ENCODE measurements around the gene ANKUB1. TPM values are rescaled to one million over a fixed set of nuclear protein-coding genes. Genes with fewer than 3 reads are reported as not detected.

ANKUB1 gene
- total RNA-seq, 1 experiment from 2014 or later = not detected

GRCh38 chr3:149812606-149813366 is 20.4 kb upstream of the ANKUB1 start, which contains the start of gene RNF13:
RNF13 (plus strand) TSS chr3:149813215; CDS start chr3:149846027, 32,812 bp downstream.
- Histone ChIP-seq H3K36me3 (ENCODE audit: control insufficient read depth, insufficient read depth, low read length) (no peaks in the 10 kb centered on the region; the same call in 1 of the 2 replicates), H3K27ac (ENCODE audit: low read length) (peak within 1 kb of the TSS; percentile 95), H3K9me3 (ENCODE audit: control insufficient read depth, insufficient read depth, low read depth, low read length) (no peaks in the 10 kb centered on the region), H3K27me3 (ENCODE audit: control insufficient read depth, insufficient read depth, low read length) (no peaks in the 10 kb centered on the region), H3K4me1 (ENCODE audit: control insufficient read depth, insufficient read depth, low read length) (peaks cover 37% of the 10 kb centered on the region), H3K4me3 (ENCODE audit: low read depth in 2 of 2, low read length in 2 of 2) (peak within 1 kb of the TSS; percentile 85 to 95)
- ATAC-seq (peak; percentile 97), DNase-seq (ENCODE audit: low read depth, low spot score) (peak; percentile 82)
- ChIA-PET POLR2A (interaction anchor here (0.5 to 1.2 kb wide), 2 partner anchors 192 to 273 kb away, joined by 3 read pairs; no protein-coding TSS in a partner anchor), CTCF (no interaction called here)
- in situ Hi-C loops (cut with HindIII; ENCODE audit: low pct_unique_long_range_greater_than_20kb, low sequenced_read_pairs) (no loop called here), intact Hi-C loops (cut with micrococcal nuclease; ENCODE audit: unreplicated experiment) (no loop called here)
- TF ChIP-seq POLR2AphosphoS5 (IDR thresholded peaks at IDR 0.05; ENCODE audit: low read depth, low read length) (peak; percentile 96), TCF7L2 (IDR thresholded peaks at IDR 0.05; ENCODE audit: low read depth, low read length) (0 out of 2 replicates have a peak, but pooled peaks have one; percentile 27), REST (IDR thresholded peaks at IDR 0.05; ENCODE audit: insufficient read depth in 1 of 2, low read depth in 2 of 2, low read length in 1 of 2) (no peak), CTCF (IDR thresholded peaks at IDR 0.05) (no peak), SIN3A (IDR thresholded peaks at IDR 0.05; ENCODE audit: borderline replicate concordance, insufficient read depth, low read depth, low read length) (peak; percentile 88; the same call in 1 of the 2 replicates)
- BruUV-seq (replicated peaks) = no TSS peak

- POLR2A ChIA-PET = interaction anchor here (0.5 kb wide), 1 partner anchor 272 kb away, joined by 3 read pairs; no protein-coding TSS in a partner anchor
- in situ Hi-C loops (cut with HindIII; ENCODE audit: low pct_unique_long_range_greater_than_20kb, low sequenced_read_pairs) = no loop called here
- no peak for ATAC-seq
Measured at GRCh38 chr3:149812165-149812605, 19.8 kb upstream of the ANKUB1 start.

More at GRCh38 chr3:149812165-149812605, 19.8 kb upstream of the ANKUB1 start:
- Histone ChIP-seq H3K4me1 (ENCODE audit: control insufficient read depth, insufficient read depth, low read length) (peaks cover 37% of the 10 kb centered on the region), H3K4me3 (ENCODE audit: low read depth in 2 of 2, low read length in 2 of 2) (peak overlapping the region; percentile 85 to 95), H3K27ac (ENCODE audit: low read length) (peak overlapping the region; percentile 95), H3K9me3 (ENCODE audit: control insufficient read depth, insufficient read depth, low read depth, low read length) (no peaks in the 10 kb centered on the region), H3K36me3 (ENCODE audit: control insufficient read depth, insufficient read depth, low read length) (no peaks in the 10 kb centered on the region; the same call in 1 of the 2 replicates), H3K27me3 (ENCODE audit: control insufficient read depth, insufficient read depth, low read length) (no peaks in the 10 kb centered on the region)
- CTCF ChIA-PET = no interaction called here
- DNase-seq (ENCODE audit: low read depth, low spot score) = peak; percentile 76
- TSS peak; percentile 95 for BruUV-seq (replicated peaks)
- no peak for TF ChIP-seq REST (IDR thresholded peaks at IDR 0.05; ENCODE audit: insufficient read depth in 1 of 2, low read depth in 2 of 2, low read length in 1 of 2)
- no peak for TF ChIP-seq POLR2AphosphoS5 (IDR thresholded peaks at IDR 0.05; ENCODE audit: low read depth, low read length)
- TF ChIP-seq SIN3A (IDR thresholded peaks at IDR 0.05; ENCODE audit: borderline replicate concordance, insufficient read depth, low read depth, low read length) = no peak
- intact Hi-C loops (cut with micrococcal nuclease; ENCODE audit: unreplicated experiment) = no loop called here

Measured in Panc1 (cell line).